Progenitor cell of endocrine pancreas (in vitro differentiated cells): ENCODE results near the gene EXD1. TPM values are rescaled to one million over a fixed set of nuclear protein-coding genes. Genes with fewer than 3 reads are reported as not detected.
"Not testable (repeated sequence)": the region's sequence is repeated elsewhere in the genome, so short reads cannot be mapped to it uniquely, and the experiment has no call there.

Experiments used
- DNase-seq: peaks from one replicate; pipeline ENCODE4 v3.0.0; 2021; ENCODE audit warnings: low spot score; ENCODE audit not compliant: unreplicated experiment
- H3K27ac Mint-ChIP-seq: 2 replicates; pipeline ENCODE4 v1.8.0; 2021; ENCODE audit warnings: mild to moderate bottlenecking, moderate library complexity, mixed read lengths
- H3K27me3 Mint-ChIP-seq: 2 replicates; pipeline ENCODE4 v1.8.0; 2021; ENCODE audit warnings: mixed read lengths
- H3K36me3 Mint-ChIP-seq: 2 replicates; pipeline ENCODE4 v1.8.0; 2022; ENCODE audit warnings: mixed read lengths; ENCODE audit not compliant: insufficient read depth
- H3K4me1 Mint-ChIP-seq: 2 replicates; pipeline ENCODE4 v1.8.0; 2021; ENCODE audit warnings: low read depth, mixed read lengths
- H3K4me3 Mint-ChIP-seq: 2 replicates; pipeline ENCODE4 v1.8.0; 2021; ENCODE audit warnings: low read depth, mild to moderate bottlenecking, moderate library complexity, mixed read lengths
- H3K9me3 Mint-ChIP-seq: 2 replicates; pipeline ENCODE4 v1.8.0; 2021; ENCODE audit warnings: low read depth, mixed read lengths
- CTCF ChIP-seq: fragments of 200-600 bp; sonication (generic); IDR thresholded peaks from one replicate; pipeline ENCODE4 v1.5.0; 2021; ENCODE audit warnings: antibody characterized with exemption, mild to moderate bottlenecking; ENCODE audit not compliant: unreplicated experiment
- total RNA-seq: library from RNA; stranded (reverse); gene quantifications from 2 replicates; pipeline ENCODE4 v1.2.1, GENCODE V29; 2021

EXD1 gene
- total RNA-seq, 1 donor from 2014 or later, result not detected

GRCh38 chr15:41258750-41259471 lies 28.4 kb upstream of the EXD1 start:
- Mint-ChIP-seq H3K27ac (peak overlapping the region; percentile 94), H3K4me1 (peaks cover 42% of the 10 kb centered on the region), H3K9me3 (no peaks in the 10 kb centered on the region), H3K36me3 (peaks cover 18% of the 10 kb centered on the region), H3K4me3 (no peak overlapping the region), H3K27me3 (no peaks in the 10 kb centered on the region)
- no peak for TF ChIP-seq CTCF
- DNase-seq, result no peak

DNA sequence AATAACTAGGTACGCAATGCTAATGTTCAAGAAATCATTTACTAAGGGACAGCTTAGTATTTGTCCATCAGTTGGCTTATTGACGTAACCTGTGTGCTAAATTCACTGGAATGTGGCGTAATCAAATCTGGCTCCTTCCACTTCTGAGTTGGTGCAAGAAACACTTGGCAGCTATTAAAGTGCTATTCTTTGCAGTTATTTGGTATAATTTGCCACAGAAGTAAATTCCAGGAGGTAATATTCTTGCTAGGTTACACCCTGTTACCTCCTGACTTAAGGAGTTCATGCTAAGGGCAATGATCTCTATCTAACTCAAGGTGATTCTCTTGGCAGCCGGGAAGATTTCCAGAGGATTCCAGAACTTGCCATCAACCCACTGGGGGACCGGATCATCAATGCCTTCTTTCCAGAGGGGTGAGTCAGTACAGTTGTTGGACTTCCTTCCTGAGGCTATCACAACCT lies 26.1 kb upstream of the EXD1 start:
- peak overlapping the region; percentile 84 for H3K27ac Mint-ChIP-seq
- no peak for TF ChIP-seq CTCF
- no peaks in the 10 kb centered on the region for H3K9me3 Mint-ChIP-seq
- H3K4me3 Mint-ChIP-seq, result no peak overlapping the region
- H3K27me3 Mint-ChIP-seq, result no peaks in the 10 kb centered on the region
- H3K36me3 Mint-ChIP-seq, result peaks cover 11% of the 10 kb centered on the region
- H3K4me1 Mint-ChIP-seq, result peaks cover 39% of the 10 kb centered on the region
- no peak for DNase-seq

GRCh38 chr15:41256103-41256502 lies 25.5 kb upstream of the EXD1 start:
- Mint-ChIP-seq H3K4me1 (peaks cover 39% of the 10 kb centered on the region), H3K27ac (peak overlapping the region; percentile 87)
- no peak for TF ChIP-seq CTCF

DNA sequence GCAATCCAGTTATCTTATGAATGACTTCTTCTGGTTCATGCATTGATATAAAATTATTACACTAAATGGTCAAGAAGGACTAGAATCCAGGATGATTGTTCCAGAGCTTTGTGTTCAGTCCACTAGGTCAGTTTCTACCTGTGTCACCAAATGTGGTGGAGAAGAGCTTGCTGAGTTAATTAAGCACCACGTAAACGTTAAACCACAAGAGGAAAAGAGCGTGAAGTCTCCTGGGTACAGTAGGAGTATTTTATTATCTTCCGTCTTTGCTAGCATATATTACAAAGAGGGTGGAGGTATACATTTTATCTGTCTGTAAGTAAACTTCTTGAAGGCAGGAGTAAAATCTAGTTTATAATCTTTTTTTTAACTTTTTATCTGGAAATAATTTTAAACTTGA lies 24.0 kb upstream of the EXD1 start:
- H3K9me3 Mint-ChIP-seq, result no peaks in the 10 kb centered on the region
- no peak for TF ChIP-seq CTCF

More at GRCh38 chr15:41256103-41256502, 25.5 kb upstream of the EXD1 start:
- no peak for DNase-seq
- no peaks in the 10 kb centered on the region for H3K9me3 Mint-ChIP-seq
- H3K4me3 Mint-ChIP-seq, result no peak overlapping the region
- H3K27me3 Mint-ChIP-seq, result no peaks in the 10 kb centered on the region
- H3K36me3 Mint-ChIP-seq, result peaks cover 12% of the 10 kb centered on the region

DNA sequence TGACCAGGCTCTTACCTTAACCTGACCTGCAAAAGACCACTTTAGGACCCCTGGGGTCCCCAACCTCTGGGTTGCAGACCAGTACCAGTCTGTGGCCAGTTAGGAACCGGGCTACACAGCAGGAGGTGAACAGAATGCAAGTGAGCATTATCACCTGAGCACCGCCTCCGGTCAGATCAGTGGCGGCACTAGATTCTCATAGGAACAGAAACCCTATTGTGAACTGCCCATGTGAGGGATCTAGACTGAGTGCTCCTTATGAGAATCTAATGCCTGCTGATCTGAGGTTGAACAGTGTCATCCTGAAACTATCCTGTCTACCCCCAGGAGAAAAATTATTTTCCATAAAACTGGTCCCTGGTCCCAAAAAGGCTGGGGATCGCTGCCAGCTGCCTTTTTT lies 20.9 kb upstream of the EXD1 start:
- DNase-seq, result no peak
- peaks cover 14% of the 10 kb centered on the region for H3K36me3 Mint-ChIP-seq
- no peak for TF ChIP-seq CTCF
- H3K4me1 Mint-ChIP-seq, result peaks cover 8% of the 10 kb centered on the region
- H3K27me3 Mint-ChIP-seq, result no peaks in the 10 kb centered on the region
- no peak overlapping the region for H3K4me3 Mint-ChIP-seq
- no peak overlapping the region for H3K27ac Mint-ChIP-seq
- no peaks in the 10 kb centered on the region for H3K9me3 Mint-ChIP-seq

More for the DNA sequence above, 24.0 kb upstream of the EXD1 start:
- no peaks in the 10 kb centered on the region for H3K27me3 Mint-ChIP-seq
- peak overlapping the region; percentile 19 for H3K27ac Mint-ChIP-seq
- H3K36me3 Mint-ChIP-seq, result peaks cover 14% of the 10 kb centered on the region
- no peak overlapping the region for H3K4me3 Mint-ChIP-seq
- peaks cover 35% of the 10 kb centered on the region for H3K4me1 Mint-ChIP-seq
- no peak for DNase-seq

DNA sequence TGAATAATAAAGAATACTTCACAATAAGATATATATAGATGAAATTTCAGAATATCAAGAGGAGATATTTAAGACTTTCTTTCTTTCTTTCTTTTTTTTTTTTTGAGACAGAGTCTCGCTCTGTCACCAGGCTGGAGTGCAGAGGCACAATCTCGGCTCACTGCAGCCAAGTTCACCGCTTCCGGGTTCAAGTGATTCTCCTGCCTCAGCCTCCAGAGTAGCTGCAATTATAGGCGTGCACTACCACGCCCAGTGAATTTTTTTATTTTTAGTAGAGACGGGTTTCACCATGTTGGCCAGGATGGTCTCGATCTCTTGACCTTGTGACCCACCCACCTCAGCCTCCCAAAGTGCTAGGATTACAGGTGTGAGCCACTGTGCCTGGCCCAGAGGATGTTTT lies 20.2 kb upstream of the EXD1 start:
- not testable (repeated sequence) for H3K4me3 Mint-ChIP-seq, DNase-seq, H3K27me3 Mint-ChIP-seq, H3K4me1 Mint-ChIP-seq, H3K9me3 Mint-ChIP-seq, H3K27ac Mint-ChIP-seq
- H3K36me3 Mint-ChIP-seq, result peaks cover 14% of the 10 kb centered on the region
